GM18873 (cell line): ENCODE data around the gene UCHL5.

Experiments
- ATAC-seq: cut with Tn5 transposase; IDR thresholded peaks from one replicate; pipeline ENCODE4 v1.9.1; 2021; ENCODE audit warnings: mild to moderate bottlenecking, moderate library complexity, moderate number of reproducible peaks; ENCODE audit not compliant: unreplicated experiment, low FRiP score

UCHL5 gene

GRCh38 chr1:192973202-192973601 lies 86.0 kb downstream of the UCHL5 start:
- no peak for ATAC-seq

DNA sequence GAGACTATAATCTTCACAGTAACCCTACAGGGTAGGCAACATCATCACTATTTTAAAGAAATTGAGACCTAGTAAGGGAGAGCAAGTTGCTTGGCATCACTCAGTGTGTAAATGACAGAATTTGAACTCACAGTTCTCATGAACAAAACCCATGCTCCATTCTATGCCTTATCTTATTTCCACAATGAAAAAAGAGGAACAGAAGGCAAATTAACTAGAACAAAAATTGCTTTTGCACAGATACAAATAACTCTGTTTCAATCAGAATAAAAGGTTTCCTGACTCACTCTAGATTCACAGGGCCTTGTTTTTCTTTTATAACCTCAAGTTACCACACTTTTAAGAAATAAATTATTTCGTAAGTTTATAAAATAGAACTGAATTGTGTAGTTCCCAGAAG lies 90.1 kb downstream of the UCHL5 start:
- no peak for ATAC-seq

GRCh38 chr1:192968323-192968722 lies 90.8 kb downstream of the UCHL5 start:
- no peak for ATAC-seq

DNA sequence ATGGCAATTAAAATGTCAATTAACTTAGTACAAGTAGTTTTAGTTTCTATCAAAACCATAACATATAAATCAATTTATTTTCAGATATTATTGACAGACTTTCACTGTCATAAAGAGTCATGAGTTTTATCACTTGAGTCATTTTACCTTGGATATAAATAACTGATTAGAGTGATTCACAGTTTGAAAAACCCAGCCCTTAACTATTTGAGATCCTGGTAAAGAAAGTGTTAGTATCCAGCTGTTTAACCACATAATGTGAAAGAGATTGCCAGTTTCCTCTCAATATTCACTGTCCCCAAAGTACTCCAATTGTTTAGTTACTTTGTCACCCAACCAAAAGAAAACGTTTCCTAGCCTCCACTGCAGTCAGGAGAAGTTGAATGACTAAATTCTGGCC lies 91.3 kb downstream of the UCHL5 start:
- ATAC-seq: no peak

DNA sequence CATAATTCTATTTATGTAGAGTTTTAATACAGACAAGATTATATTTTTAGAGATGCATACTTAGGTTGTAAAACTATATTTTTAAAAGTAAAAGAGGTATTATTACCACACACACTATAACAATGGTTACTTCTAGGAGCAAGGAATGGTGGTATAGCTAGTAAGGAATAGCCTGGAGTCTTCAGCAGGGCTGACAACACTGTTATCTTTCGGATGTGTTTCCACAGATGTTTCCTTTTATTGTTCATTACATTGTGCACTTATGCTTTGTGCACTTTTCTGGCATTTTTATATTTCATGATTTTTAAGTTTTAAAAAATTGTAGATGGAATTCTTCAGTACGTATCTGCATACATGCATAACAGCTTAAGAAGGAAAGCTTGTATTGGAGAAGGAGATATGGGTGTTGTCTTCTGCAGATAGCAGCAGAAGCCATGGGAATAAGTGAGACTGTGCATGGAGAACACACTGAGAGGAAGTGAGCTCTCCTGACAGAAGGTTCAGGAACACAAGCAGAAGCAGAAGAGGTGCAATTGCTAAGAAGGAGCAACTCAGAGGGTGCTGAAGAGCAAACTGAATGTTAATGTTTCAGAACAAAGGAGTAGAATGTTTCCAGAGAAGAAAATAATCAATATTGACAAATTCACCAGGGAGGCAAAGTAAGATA lies 91.8 kb downstream of the UCHL5 start:
- ATAC-seq: no peak

DNA sequence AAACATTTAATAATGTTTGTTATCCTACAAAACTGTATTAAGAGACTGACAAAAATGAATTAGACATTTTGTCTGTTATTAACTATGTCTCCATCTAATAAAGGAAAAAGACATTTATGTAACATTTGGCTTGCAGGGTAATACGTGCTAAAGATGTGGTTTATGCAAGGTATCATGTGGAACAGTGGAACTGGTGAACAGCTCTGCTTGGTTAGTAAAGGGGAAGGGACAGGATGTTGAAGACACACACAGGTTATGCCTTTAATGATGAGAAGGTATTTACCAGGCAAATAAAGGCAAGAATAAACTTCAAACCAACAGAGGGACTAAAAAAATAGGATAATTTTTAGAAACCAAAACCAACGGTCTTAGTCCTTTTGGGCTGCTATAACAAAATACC lies 93.1 kb downstream of the UCHL5 start:
- ATAC-seq: no peak

DNA sequence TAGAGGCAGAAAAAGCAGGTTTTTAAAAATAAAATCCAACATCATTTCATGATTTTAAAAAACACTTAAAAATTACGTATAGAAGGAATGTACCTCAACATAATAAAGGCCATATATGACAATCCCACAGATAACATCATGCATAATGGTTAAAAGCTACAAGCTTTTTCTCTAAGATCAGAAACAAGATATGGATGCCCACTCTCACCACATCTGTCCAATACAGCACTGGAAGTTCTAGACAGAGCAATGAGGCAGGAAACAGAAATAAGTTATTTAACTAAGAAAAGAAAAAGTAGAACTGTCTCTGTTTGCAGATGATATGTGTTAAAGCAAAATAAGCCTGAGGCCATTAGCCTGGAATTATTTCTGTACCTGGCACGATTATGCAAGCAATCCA lies 96.3 kb downstream of the UCHL5 start:
- no peak for ATAC-seq
